ENCODE data around the gene PPM1A. TPM values are rescaled to one million over a fixed set of nuclear protein-coding genes. Genes with fewer than 3 reads are reported as not detected.

PPM1A gene
- total RNA-seq, 1 donor from 2014 or later: 38.0 TPM

- Mint-ChIP-seq H3K36me3 (ENCODE audit: low read depth, unreplicated experiment) (no peaks in the 10 kb centered on the region), H3K4me3 (ENCODE audit: unreplicated experiment) (no peak overlapping the region), H3K4me1 (ENCODE audit: unreplicated experiment) (peaks cover 45% of the 10 kb centered on the region), H3K9me3 (ENCODE audit: unreplicated experiment) (no peaks in the 10 kb centered on the region), H3K27me3 (ENCODE audit: unreplicated experiment) (no peaks in the 10 kb centered on the region), H3K27ac (ENCODE audit: unreplicated experiment) (no peak overlapping the region)
- no peak for TF ChIP-seq CTCF (IDR thresholded peaks at IDR 0.05; ENCODE audit: unreplicated experiment)
- no peak for DNase-seq (ENCODE audit: low spot score)
Measured at GRCh38 chr14:60276347-60276746, 27.3 kb downstream of the PPM1A start.

- no peak for DNase-seq (ENCODE audit: low spot score)
- H3K4me3 Mint-ChIP-seq (ENCODE audit: unreplicated experiment): no peak overlapping the region
- H3K4me1 Mint-ChIP-seq (ENCODE audit: unreplicated experiment): peaks cover 43% of the 10 kb centered on the region
- H3K27me3 Mint-ChIP-seq (ENCODE audit: unreplicated experiment): no peaks in the 10 kb centered on the region
- no peaks in the 10 kb centered on the region for H3K9me3 Mint-ChIP-seq (ENCODE audit: unreplicated experiment)
- H3K36me3 Mint-ChIP-seq (ENCODE audit: low read depth, unreplicated experiment): no peaks in the 10 kb centered on the region
- TF ChIP-seq CTCF (IDR thresholded peaks at IDR 0.05; ENCODE audit: unreplicated experiment): no peak
- H3K27ac Mint-ChIP-seq (ENCODE audit: unreplicated experiment): no peak overlapping the region
Measured at GRCh38 chr14:60277605-60278190, 28.7 kb downstream of the PPM1A start.

- TF ChIP-seq CTCF (IDR thresholded peaks at IDR 0.05; ENCODE audit: unreplicated experiment): no peak
- Mint-ChIP-seq H3K27ac (ENCODE audit: unreplicated experiment) (peak overlapping the region; percentile 79), H3K4me3 (ENCODE audit: unreplicated experiment) (no peak overlapping the region), H3K27me3 (ENCODE audit: unreplicated experiment) (no peaks in the 10 kb centered on the region), H3K9me3 (ENCODE audit: unreplicated experiment) (no peaks in the 10 kb centered on the region), H3K36me3 (ENCODE audit: low read depth, unreplicated experiment) (no peaks in the 10 kb centered on the region), H3K4me1 (ENCODE audit: unreplicated experiment) (peaks cover 38% of the 10 kb centered on the region)
- no peak for DNase-seq (ENCODE audit: low spot score)
Measured at GRCh38 chr14:60278350-60278749, 29.3 kb downstream of the PPM1A start.

GRCh38 chr14:60287452-60287851 lies 38.4 kb downstream of the PPM1A start:
- DNase-seq (ENCODE audit: low spot score): no peak
- Mint-ChIP-seq H3K4me1 (ENCODE audit: unreplicated experiment) (no peaks in the 10 kb centered on the region), H3K4me3 (ENCODE audit: unreplicated experiment) (no peak overlapping the region), H3K36me3 (ENCODE audit: low read depth, unreplicated experiment) (peaks cover 13% of the 10 kb centered on the region), H3K9me3 (ENCODE audit: unreplicated experiment) (no peaks in the 10 kb centered on the region), H3K27me3 (ENCODE audit: unreplicated experiment) (no peaks in the 10 kb centered on the region), H3K27ac (ENCODE audit: unreplicated experiment) (no peak overlapping the region)
- TF ChIP-seq CTCF (IDR thresholded peaks at IDR 0.05; ENCODE audit: unreplicated experiment): no peak

- no peak for DNase-seq (ENCODE audit: low spot score)
- H3K4me1 Mint-ChIP-seq (ENCODE audit: unreplicated experiment): no peaks in the 10 kb centered on the region
- no peak for TF ChIP-seq CTCF (IDR thresholded peaks at IDR 0.05; ENCODE audit: unreplicated experiment)
- H3K4me3 Mint-ChIP-seq (ENCODE audit: unreplicated experiment): no peak overlapping the region
- peaks cover 13% of the 10 kb centered on the region for H3K36me3 Mint-ChIP-seq (ENCODE audit: low read depth, unreplicated experiment)
- H3K27ac Mint-ChIP-seq (ENCODE audit: unreplicated experiment): no peak overlapping the region
- H3K27me3 Mint-ChIP-seq (ENCODE audit: unreplicated experiment): no peaks in the 10 kb centered on the region
- no peaks in the 10 kb centered on the region for H3K9me3 Mint-ChIP-seq (ENCODE audit: unreplicated experiment)
Measured at GRCh38 chr14:60288279-60288678, 39.3 kb downstream of the PPM1A start.
